Rectal smooth muscle tissue (tissue), 1 donor: ENCODE results near the gene NBPF1.
"Not testable (repeated sequence)": the region's sequence is repeated elsewhere in the genome, so short reads cannot be mapped to it uniquely, and the experiment has no call there.

Experiments
- H3K27ac ChIP-seq: one replicate; pipeline ENCODE4 v1.7.0; 2013; ENCODE audit warnings: low read depth, low read length, inconsistent platforms
- H3K27me3 ChIP-seq: one replicate; pipeline ENCODE4 v1.7.0; 2013; ENCODE audit warnings: low read length; ENCODE audit not compliant: control insufficient read depth, insufficient read depth
- H3K36me3 ChIP-seq: one replicate; pipeline ENCODE4 v1.7.0; 2013; ENCODE audit warnings: low read length; ENCODE audit not compliant: control insufficient read depth, insufficient read depth
- H3K4me1 ChIP-seq: one replicate; pipeline ENCODE4 v1.7.0; 2013; ENCODE audit warnings: low read length; ENCODE audit not compliant: control insufficient read depth, insufficient read depth
- H3K4me3 ChIP-seq: one replicate; pipeline ENCODE4 v1.7.0; 2013; ENCODE audit warnings: low read length
- H3K9ac ChIP-seq: one replicate; pipeline ENCODE4 v1.7.0; 2013; ENCODE audit warnings: low read length

Gene NBPF1

GRCh38 chr1:16635959-16636358 lies 22.6 kb upstream of the NBPF1 start:
- not testable (repeated sequence) for H3K4me3 ChIP-seq, H3K9ac ChIP-seq, H3K27ac ChIP-seq, H3K27me3 ChIP-seq, H3K4me1 ChIP-seq
- peaks cover 31% of the 10 kb centered on the region for H3K36me3 ChIP-seq

GRCh38 chr1:16633540-16634282 lies 20.3 kb upstream of the NBPF1 start:
- H3K4me3 ChIP-seq, H3K27ac ChIP-seq, H3K27me3 ChIP-seq, H3K4me1 ChIP-seq, H3K9ac ChIP-seq: not testable (repeated sequence)
- peaks cover 38% of the 10 kb centered on the region for H3K36me3 ChIP-seq

GRCh38 chr1:16632044-16632850 lies 18.9 kb upstream of the NBPF1 start:
- not testable (repeated sequence) for H3K27me3 ChIP-seq, H3K4me3 ChIP-seq, H3K4me1 ChIP-seq, H3K9ac ChIP-seq, H3K27ac ChIP-seq
- H3K36me3 ChIP-seq: peaks cover 44% of the 10 kb centered on the region

GRCh38 chr1:16631248-16632043 lies 18.1 kb upstream of the NBPF1 start:
- Histone ChIP-seq H3K4me1 (no peaks in the 10 kb centered on the region), H3K9ac (no peak overlapping the region), H3K27ac (no peak overlapping the region), H3K36me3 (peaks cover 46% of the 10 kb centered on the region), H3K4me3 (no peak overlapping the region), H3K27me3 (no peaks in the 10 kb centered on the region)

GRCh38 chr1:16630661-16631247 lies 17.4 kb upstream of the NBPF1 start:
- Histone ChIP-seq H3K27ac (no peak overlapping the region), H3K9ac (no peak overlapping the region), H3K4me1 (no peaks in the 10 kb centered on the region), H3K27me3 (no peaks in the 10 kb centered on the region), H3K36me3 (peaks cover 53% of the 10 kb centered on the region), H3K4me3 (no peak overlapping the region)

- H3K4me3 ChIP-seq, H3K27ac ChIP-seq, H3K27me3 ChIP-seq, H3K9ac ChIP-seq, H3K4me1 ChIP-seq: not testable (repeated sequence)
- peaks cover 58% of the 10 kb centered on the region for H3K36me3 ChIP-seq
These were observed 16.7 kb upstream of the NBPF1 start for GRCh38 chr1:16629916-16630530.

GRCh38 chr1:16628361-16629111 lies 15.2 kb upstream of the NBPF1 start:
- Histone ChIP-seq H3K36me3 (peaks cover 55% of the 10 kb centered on the region), H3K27me3 (no peaks in the 10 kb centered on the region), H3K27ac (no peak overlapping the region), H3K9ac (peak overlapping the region; percentile 3), H3K4me3 (no peak overlapping the region), H3K4me1 (no peaks in the 10 kb centered on the region)

- peaks cover 40% of the 10 kb centered on the region for H3K36me3 ChIP-seq
- not testable (repeated sequence) for H3K9ac ChIP-seq, H3K4me1 ChIP-seq, H3K4me3 ChIP-seq, H3K27ac ChIP-seq, H3K27me3 ChIP-seq
These were observed 13.1 kb upstream of the NBPF1 start for GRCh38 chr1:16626409-16626983.

- H3K4me1 ChIP-seq: no peaks in the 10 kb centered on the region
- H3K36me3 ChIP-seq: peaks cover 37% of the 10 kb centered on the region
- H3K9ac ChIP-seq: no peak overlapping the region
- no peak overlapping the region for H3K27ac ChIP-seq
- no peak overlapping the region for H3K4me3 ChIP-seq
- H3K27me3 ChIP-seq: no peaks in the 10 kb centered on the region
These were observed 12.4 kb upstream of the NBPF1 start for GRCh38 chr1:16625497-16626408.

GRCh38 chr1:16623812-16624719 lies 10.7 kb upstream of the NBPF1 start:
- not testable (repeated sequence) for H3K27ac ChIP-seq

More at GRCh38 chr1:16623812-16624719, 10.7 kb upstream of the NBPF1 start:
- H3K4me3 ChIP-seq, H3K9ac ChIP-seq, H3K4me1 ChIP-seq, H3K27me3 ChIP-seq: not testable (repeated sequence)
- H3K36me3 ChIP-seq: peaks cover 30% of the 10 kb centered on the region
